ENCODE results near the gene CKAP4.
A peak's percentile ranks its signal among the peaks of the same experiment; 100 is the strongest.

CKAP4 gene

GRCh38 chr12:106195621-106196027, 52.2 kb downstream of the CKAP4 start:
- no peak for DNase-seq

DNA sequence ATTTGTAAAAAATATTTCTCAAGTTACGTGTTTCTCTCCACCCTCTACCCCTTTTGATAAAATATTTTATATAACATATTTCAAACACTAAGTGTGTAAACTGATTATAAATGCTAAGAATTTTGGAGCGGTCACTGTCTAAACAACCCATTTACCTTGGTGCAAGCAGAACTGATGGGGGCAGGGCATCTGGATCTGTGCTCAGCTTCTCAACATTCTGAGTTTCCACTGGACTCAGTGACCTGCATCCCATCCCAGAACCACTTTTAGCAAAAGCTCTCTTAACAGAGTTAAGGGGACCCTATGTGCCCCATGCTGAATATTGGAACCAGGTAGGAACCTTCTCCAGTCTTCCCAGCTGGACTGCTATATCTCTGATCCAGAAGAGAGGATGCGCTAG, 53.5 kb downstream of the CKAP4 start:
- no peak for DNase-seq

- DNase-seq: no peak
Observed at GRCh38 chr12:106193394-106194215, 54.2 kb downstream of the CKAP4 start.

GRCh38 chr12:106192659-106193393, 55.0 kb downstream of the CKAP4 start:
- no peak for DNase-seq

DNA sequence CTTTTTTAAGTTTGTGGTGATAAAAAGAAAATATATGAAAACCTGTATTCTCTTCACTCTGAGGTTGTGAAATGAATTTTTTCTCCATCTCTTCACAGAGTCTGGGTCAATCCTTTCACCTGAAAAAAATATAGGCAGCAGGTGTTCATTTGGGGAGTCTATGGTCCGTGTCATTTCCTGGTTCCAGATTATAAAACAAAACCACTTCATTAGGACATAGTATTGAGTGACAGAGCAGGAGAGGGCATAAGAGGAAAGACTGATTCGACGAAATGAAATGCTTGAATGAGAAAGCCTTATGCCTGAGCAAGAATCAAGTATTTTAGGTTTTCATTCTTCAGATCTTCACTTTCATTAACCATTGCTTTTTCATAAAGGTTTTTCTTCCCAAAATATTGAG, 57.2 kb downstream of the CKAP4 start:
- no peak for DNase-seq

DNA sequence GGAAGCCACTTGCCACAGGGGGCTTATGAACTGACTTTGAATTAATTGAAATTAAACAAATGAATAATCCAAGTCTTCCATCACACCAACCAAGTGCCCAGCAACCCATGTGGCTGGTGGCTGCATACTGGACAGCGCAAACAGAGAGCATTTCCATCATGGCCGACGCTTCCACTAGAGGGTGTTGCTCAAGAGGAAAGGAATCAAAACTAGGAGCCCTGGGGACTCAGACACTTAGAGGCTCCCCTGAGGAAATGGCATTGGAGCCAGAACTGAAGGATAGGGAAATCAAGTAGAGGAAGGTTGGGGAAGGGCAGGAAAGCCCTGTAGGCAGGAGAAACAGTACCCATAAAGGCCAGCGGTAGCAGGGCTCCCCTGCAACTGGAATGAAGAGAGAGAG, 58.5 kb downstream of the CKAP4 start:
- DNase-seq: peak; percentile 28

- peak; percentile 63 for DNase-seq
Observed at GRCh38 chr12:106188256-106188655, 59.6 kb downstream of the CKAP4 start.

Data from eye (tissue), 1 donor.